DMS 273 (cell line): ENCODE measurements around the gene WDR26.
"Not testable (repeated sequence)": the region's sequence is repeated elsewhere in the genome, so short reads cannot be mapped to it uniquely, and the experiment has no call there.

ENCODE experiments used
- DNase-seq: peaks from one replicate; lab custom pipeline; 2025; ENCODE audit not compliant: unreplicated experiment; lab: John Stamatoyannopoulos, UW

WDR26 gene

GRCh38 chr1:224434691-224435317, at the start of gene WDR26:
Gene WDR26, minus strand, starts transcription at chr1:224434797.
- peak; percentile 94 for DNase-seq

DNA sequence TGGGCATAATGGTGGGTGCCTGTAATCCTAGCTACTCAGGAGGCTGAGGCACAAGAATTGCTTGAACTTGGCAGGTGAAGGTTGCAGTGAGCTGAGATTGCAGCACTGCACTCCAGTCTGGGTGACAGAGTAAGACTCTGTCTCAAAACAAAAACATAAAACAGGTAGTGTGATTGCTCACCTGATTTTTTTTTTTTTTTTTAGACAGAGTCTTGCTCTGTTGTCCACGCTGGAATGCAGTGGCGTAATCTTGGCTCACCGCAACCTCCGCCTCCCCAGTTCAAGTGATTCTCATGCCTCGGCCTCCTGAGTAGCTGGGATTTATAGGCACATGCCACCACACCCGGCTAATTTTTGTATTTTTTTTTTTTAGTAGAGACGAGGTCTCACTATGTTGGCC, 48.6 kb upstream of the WDR26 start:
- not testable (repeated sequence) for DNase-seq

DNA sequence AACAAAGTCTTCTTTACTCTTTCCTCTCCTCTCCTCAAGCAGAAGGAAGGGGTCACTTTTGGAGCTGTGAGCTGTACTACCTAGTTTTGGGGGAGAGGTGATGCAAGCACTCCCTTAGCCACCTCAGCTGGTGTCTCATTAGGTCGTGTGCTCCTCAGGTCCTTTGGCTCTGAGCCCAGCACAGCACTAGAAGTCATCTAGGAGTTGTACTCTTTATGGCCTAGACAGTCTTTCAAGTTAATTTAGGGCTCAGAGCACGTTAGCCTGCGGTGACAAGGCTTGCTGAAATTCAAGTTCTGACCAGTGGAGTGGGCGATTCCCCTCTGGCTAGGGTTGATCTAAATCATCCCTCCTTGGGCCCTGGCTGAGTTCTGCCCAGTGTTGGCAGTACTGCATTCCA, 48.0 kb upstream of the WDR26 start:
- peak; percentile 51 for DNase-seq

DNA sequence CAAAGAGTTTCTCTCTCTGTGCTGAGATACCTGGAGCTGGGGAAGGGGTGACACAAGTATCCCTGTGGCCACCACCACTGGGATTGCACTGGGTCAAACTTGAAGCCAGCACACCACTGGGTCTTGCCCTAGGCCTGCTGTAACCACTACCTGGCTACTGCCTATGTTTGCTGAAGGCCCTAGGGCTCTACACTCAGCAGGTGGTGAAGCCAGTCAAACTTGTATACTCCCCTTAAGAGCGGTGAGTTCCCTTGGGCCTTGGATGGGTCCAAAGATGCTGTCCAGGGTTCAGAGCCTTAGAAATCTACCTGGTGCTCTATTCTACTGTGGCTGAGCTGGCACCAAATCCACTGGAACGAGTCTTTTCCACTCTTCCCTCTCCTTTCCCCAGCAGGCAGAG, 47.0 kb upstream of the WDR26 start:
- no peak for DNase-seq

GRCh38 chr1:224480888-224481459, 46.4 kb upstream of the WDR26 start:
- DNase-seq = not testable (repeated sequence)

DNA sequence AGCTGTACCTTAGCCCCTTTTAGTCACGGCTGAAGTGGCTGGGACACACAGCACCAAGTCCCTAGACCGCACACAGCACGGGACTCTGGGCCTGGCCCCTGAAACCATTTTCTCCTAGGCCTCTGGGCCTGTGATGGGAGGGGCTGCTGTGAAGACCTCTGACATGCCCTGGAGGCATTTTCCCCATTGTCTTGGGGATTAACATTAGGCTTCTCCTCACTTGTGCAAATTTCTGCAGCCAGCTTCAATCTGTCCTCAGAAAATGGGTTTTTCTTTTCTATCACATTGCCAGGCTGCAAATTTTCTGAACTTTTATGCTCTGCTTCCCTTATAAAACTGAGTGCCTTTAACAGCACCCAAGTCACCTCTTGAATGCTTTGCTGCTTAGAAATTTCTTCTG, 45.6 kb upstream of the WDR26 start:
- not testable (repeated sequence) for DNase-seq

GRCh38 chr1:224472806-224473205, 38.2 kb upstream of the WDR26 start:
- no peak for DNase-seq

GRCh38 chr1:224466154-224466553, 31.6 kb upstream of the WDR26 start:
- DNase-seq = no peak

DNA sequence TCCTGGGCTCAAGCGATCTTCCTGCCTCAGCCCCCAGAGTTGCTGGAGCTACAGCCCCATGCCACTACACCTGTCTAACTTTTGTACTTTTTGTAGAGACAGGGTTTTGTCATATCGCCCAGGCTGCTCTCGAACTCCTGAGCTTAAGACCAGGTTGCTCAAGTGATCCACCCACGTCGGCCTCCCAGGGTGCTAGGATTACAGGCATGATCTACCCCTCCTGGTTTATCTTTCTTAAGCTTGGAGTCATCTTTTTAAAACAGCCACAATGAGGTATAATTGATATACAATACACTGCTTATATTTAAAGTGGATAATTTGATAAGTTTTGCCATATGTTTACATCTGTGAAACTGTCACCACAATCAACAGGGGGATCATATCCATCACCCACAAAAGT, 25.4 kb upstream of the WDR26 start:
- no peak for DNase-seq

- DNase-seq = peak; percentile 20
Measured at GRCh38 chr1:224458996-224459395, 24.4 kb upstream of the WDR26 start.

DNA sequence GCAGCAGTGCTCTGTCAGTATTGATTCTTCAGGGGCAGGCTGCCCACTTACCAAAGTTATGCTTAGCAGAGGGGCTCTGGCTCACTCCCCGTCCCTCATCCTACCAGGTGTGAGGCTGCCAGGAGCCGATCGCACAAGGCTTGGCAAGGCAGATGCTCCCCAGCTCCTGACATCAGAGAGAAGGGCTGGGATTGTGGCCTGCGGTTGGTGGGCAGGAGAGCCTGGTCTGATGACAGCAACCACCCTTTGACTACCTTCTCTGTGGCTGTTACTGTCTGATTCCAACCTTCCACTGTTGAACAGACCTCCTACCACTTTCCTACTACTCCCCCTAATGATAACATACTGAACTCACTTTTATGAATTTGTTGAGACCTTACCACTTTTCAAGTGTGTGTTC, 23.7 kb upstream of the WDR26 start:
- no peak for DNase-seq

- no peak for DNase-seq
Measured at GRCh38 chr1:224457782-224458144, 23.2 kb upstream of the WDR26 start.

DNA sequence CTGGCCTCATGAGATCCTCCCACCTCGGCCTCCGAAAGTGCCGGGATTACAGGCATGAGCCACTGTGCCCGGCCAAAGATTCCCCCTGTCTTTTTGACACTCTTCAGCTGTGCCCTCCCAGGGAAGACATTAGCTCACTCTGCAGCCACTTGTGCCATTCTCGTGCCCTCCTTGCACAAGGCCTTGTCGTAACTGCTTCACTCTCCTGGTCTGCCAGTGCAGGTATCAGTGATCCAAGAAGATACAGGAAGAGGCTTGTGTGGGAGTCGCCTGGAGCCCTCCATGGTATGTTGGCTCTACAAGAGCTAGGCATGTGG, 22.0 kb upstream of the WDR26 start:
- DNase-seq = peak; percentile 18

GRCh38 chr1:224454402-224455055, 19.9 kb upstream of the WDR26 start:
- DNase-seq = no peak

GRCh38 chr1:224450561-224451350, 16.2 kb upstream of the WDR26 start:
- DNase-seq = no peak

GRCh38 chr1:224450159-224450558, 15.6 kb upstream of the WDR26 start:
- DNase-seq = no peak

DNA sequence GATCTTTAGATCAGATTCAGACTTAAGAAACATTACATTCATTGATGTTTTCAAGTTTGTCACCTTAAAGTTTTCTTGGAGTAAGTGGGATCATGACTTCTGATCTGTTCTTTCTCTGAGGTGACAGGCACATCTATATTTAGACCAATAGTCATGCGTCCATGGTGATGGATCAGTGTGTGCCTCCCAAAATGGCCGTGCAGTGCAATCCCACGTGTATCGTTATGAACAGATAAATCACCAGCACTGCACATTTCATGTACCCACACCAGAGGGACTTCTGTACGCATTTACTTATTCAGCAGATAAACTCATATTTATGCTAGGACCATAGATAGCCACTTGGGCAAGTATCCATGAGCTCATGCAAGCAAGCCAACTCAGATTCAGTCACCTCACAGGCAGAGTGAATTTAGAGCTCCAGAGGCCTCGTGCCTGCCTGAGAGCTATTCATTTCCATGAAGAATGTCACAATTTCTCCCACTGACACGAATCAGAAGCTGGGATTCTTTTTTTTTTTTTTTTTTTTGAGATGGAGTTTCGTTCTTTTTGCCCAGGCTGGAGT, 13.9 kb upstream of the WDR26 start:
- no peak for DNase-seq

- peak; percentile 21 for DNase-seq
Measured at GRCh38 chr1:224447971-224448370, 13.4 kb upstream of the WDR26 start.

GRCh38 chr1:224447251-224447650, 12.7 kb upstream of the WDR26 start:
- DNase-seq = no peak

DNA sequence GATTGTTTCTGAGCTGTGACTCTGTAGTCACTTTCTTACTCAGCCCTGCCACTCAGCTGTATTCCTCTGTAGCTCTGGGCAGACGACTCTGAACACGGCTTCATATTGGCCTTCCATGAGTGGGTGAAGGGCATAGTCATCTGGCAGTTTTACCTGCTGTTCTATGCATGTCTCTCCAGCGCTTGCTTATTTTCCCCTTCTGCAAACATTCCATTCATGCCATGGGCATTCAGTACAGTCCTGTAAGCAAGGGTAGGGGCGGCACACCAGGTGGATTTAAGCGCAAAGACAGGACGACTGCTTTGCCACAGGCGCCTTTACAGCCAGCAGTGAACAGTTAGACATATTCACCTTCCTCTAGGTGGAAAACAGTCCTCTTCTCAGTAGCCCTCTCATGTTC, 4.4 kb upstream of the WDR26 start:
- no peak for DNase-seq

DNA sequence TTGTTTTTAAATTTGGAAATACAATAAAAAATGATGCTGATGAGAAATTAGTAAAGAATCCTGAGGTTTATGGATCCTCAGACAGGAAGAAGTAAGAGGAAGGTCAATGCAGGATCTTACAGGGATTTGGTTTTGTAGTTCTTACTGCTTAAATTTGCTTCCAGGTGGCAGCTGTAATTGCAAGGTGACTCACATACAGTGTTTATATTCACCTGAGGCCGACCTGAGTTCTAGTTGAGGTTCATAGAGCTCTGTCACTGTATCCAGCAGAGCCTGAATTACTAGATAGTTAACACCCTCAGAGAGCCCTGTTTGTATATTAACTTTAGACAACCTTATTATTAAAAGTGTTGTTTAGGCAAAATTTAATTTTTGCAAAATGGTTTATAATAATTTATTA, 1.4 kb upstream of the WDR26 start:
- DNase-seq = no peak

GRCh38 chr1:224435318-224435763, 744 bp upstream of the WDR26 start:
- DNase-seq = peak; percentile 72
